ENCODE data around the gene SARDH.
"Not testable (repeated sequence)": the region's sequence is repeated elsewhere in the genome, so short reads cannot be mapped to it uniquely, and the experiment has no call there.

Gene SARDH

GRCh38 chr9:133640580-133641395 is 97.4 kb downstream of the SARDH start:
- no peak for DNase-seq

GRCh38 chr9:133640160-133640559 is 98.0 kb downstream of the SARDH start:
- DNase-seq = no peak

GRCh38 chr9:133639613-133640012 is 98.5 kb downstream of the SARDH start:
- DNase-seq = no peak

GRCh38 chr9:133638711-133639110 is 99.4 kb downstream of the SARDH start:
- no peak for DNase-seq

- no peak for DNase-seq
These were observed 100.1 kb downstream of the SARDH start for GRCh38 chr9:133638076-133638475.

GRCh38 chr9:133637451-133638055 is 100.6 kb downstream of the SARDH start:
- no peak for DNase-seq

- DNase-seq = no peak
These were observed 101.2 kb downstream of the SARDH start for GRCh38 chr9:133636902-133637301.

GRCh38 chr9:133635533-133636531 is 102.3 kb downstream of the SARDH start, which contains the start of gene DBH:
Gene DBH, plus strand, starts transcription at chr9:133636363. Its CDS starts 9 bp downstream, at chr9:133636372.
- no peak for DNase-seq

- DNase-seq = no peak
These were observed 103.1 kb downstream of the SARDH start for GRCh38 chr9:133635098-133635497.

GRCh38 chr9:133634081-133634691 is 104.0 kb downstream of the SARDH start:
- no peak for DNase-seq

GRCh38 chr9:133633681-133634080 is 104.5 kb downstream of the SARDH start:
- no peak for DNase-seq

GRCh38 chr9:133632806-133633680 is 105.1 kb downstream of the SARDH start:
- DNase-seq = no peak

GRCh38 chr9:133631111-133631510 is 107.0 kb downstream of the SARDH start:
- DNase-seq = no peak

GRCh38 chr9:133629221-133630110 is 108.7 kb downstream of the SARDH start:
- no peak for DNase-seq

GRCh38 chr9:133628766-133629165 is 109.4 kb downstream of the SARDH start:
- no peak for DNase-seq

- DNase-seq = no peak
These were observed 110.8 kb downstream of the SARDH start for GRCh38 chr9:133627341-133627740.

GRCh38 chr9:133626008-133626407 is 112.1 kb downstream of the SARDH start:
- DNase-seq = not testable (repeated sequence)

- no peak for DNase-seq
These were observed 115.6 kb downstream of the SARDH start for GRCh38 chr9:133622555-133622954.

GRCh38 chr9:133621725-133622267 is 116.4 kb downstream of the SARDH start:
- no peak for DNase-seq

- DNase-seq = peak; percentile 41
These were observed 118.4 kb downstream of the SARDH start for GRCh38 chr9:133619791-133620190.
